HPDE6-E6E7 (cell line): ENCODE measurements around the gene SLC49A4.

Experiments used
- DNase-seq: peaks from one replicate; pipeline ENCODE4 v3.0.0; 2011; ENCODE audit warnings: missing footprints; ENCODE audit errors: extremely low spot score

SLC49A4 gene

DNA sequence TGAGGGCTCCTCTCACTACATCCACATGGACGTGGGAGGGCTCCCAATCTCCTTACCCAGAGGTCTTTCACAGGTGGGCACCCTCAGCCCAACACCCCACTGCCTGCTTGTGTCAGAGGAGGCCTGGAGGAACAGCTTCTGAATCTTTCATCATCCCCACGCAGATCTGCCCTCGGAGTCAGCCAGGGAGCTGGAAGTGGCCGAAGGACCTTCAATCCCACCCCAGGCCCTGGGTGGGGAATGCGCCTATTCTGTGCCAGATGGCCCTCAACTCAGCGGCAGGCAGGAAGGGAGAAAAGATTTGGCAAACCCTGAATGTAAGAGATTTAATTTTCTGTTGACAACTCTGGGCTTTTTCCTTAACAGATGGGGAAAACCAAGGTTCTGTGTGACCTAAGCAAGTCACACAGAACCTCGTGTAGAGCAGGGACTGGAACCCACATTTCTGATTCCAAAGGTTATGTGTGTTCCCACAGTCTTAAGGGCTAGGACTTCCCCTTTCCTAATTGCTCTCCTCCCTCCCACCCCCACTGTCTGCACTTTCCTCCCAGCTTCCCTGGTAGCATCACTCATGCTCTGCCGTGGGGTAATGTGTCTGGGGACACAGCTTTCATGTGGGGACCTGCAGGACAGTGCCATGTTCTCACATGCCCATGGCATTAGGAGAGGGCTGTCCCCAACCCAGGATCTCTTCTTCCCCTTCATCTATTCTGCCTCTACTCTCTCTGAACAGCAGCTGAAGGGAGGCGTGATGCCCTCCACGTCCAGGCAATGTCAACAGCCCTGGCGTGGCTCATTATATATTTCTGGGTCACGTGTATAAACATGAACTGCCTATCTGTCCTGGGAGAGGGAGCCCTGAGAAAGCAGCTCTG lies 134.6 kb downstream of the SLC49A4 start:
- DNase-seq = no peak

- no peak for DNase-seq
Measured at GRCh38 chr3:122930063-122930997, 135.5 kb downstream of the SLC49A4 start.
